Testis (tissue), 2 donors: Measurements from ENCODE around the gene UNC13C.

Experiments used
- POLR2A ChIP-seq: fragments of 450-650 bp; IDR thresholded peaks from one replicate; pipeline ENCODE4 v1.6.1; 2017; ENCODE audit warnings: antibody characterized with exemption, mild to moderate bottlenecking, moderate library complexity
- TF ChIP-seq, protein P1 (sequence below), 3 experiments: fragments of 450-650 bp in 2 of 3; fragments of 200-600 bp in 1 of 3; sonication (generic) in 1 of 3; IDR thresholded peaks; one replicate each; pipeline ENCODE4 v1.5.1; 2016 to 2019; ENCODE audit warnings: antibody characterized with exemption in 3 of 3, mild to moderate bottlenecking in 2 of 3, moderate library complexity in 1 of 3

- TF ChIP-seq, protein P1, sequence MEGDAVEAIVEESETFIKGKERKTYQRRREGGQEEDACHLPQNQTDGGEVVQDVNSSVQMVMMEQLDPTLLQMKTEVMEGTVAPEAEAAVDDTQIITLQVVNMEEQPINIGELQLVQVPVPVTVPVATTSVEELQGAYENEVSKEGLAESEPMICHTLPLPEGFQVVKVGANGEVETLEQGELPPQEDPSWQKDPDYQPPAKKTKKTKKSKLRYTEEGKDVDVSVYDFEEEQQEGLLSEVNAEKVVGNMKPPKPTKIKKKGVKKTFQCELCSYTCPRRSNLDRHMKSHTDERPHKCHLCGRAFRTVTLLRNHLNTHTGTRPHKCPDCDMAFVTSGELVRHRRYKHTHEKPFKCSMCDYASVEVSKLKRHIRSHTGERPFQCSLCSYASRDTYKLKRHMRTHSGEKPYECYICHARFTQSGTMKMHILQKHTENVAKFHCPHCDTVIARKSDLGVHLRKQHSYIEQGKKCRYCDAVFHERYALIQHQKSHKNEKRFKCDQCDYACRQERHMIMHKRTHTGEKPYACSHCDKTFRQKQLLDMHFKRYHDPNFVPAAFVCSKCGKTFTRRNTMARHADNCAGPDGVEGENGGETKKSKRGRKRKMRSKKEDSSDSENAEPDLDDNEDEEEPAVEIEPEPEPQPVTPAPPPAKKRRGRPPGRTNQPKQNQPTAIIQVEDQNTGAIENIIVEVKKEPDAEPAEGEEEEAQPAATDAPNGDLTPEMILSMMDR (IDR thresholded peaks at IDR 0.05): no peak
- no peak for TF ChIP-seq POLR2A
Observed at GRCh38 chr15:53980021-53980420, 1.8 kb downstream of the UNC13C start.
